LNCaP clone FGC (cell line): ENCODE results near the gene FAM199X.

ENCODE experiments used
- DNase-seq: peaks from one replicate; pipeline ENCODE4 v3.0.0-alpha.2; 2011; ENCODE audit warnings: low read depth
- H3K4me3 ChIP-seq: 2 replicates; pipeline ENCODE4 v1.5.1; 2011; ENCODE audit warnings: mild to moderate bottlenecking, low read depth, low read length, control low read depth
- TF ChIP-seq, protein P1 (sequence below): IDR thresholded peaks from 2 replicates; pipeline ENCODE4 v1.5.1; 2012; ENCODE audit warnings: mild to moderate bottlenecking; ENCODE audit not compliant: control insufficient read depth, insufficient read depth; ENCODE audit errors: extremely low read depth

The FAM199X gene

DNA sequence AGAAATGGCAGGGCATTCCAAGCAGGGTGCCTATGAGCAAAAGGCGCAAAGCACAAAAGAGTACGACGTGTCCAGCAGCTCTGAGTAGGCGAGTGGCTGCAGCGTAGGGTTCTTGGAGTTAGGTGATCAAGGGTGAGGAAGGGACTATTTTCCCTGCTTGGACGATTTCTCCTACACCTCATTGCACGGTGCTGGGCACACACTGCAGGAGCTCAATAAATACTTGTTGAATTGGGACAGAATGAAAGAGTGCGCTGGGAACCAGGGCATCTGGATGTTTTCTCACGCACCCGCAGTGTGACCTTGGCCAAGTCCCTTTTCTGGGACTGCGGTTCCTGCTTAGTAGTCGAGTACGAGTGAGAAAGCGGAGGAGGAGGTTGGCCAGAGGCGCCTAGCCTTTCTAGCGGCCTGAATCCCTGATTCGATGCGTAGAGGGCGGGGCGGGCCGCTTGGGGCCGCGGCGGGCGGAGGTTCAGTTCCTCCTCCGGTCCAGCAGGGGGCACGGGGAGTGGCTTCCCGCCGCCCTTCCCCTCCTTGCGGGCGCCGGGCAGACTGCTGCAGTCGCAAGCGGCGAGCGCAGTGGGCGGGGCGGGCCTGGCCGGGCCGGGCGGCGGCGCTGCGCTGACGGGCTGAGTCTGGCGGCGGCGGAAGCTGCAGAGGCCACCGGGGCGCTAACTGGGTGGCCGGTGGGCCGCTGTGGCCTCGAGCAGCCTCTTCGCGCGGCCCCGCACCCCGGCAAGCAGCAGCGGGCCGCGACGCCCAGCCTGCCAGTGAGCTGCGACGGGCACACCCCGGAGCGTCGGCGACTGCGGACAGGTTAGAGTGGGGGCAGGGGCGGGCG lies at the start of gene FAM199X:
Gene FAM199X, plus strand, starts transcription at position 560 of the 841 bp plus-strand sequence. CDS start 333 bp downstream, outside the sequence.
- peak within 1 kb of the TSS; percentile 77 for H3K4me3 ChIP-seq
- TF ChIP-seq, protein P1, sequence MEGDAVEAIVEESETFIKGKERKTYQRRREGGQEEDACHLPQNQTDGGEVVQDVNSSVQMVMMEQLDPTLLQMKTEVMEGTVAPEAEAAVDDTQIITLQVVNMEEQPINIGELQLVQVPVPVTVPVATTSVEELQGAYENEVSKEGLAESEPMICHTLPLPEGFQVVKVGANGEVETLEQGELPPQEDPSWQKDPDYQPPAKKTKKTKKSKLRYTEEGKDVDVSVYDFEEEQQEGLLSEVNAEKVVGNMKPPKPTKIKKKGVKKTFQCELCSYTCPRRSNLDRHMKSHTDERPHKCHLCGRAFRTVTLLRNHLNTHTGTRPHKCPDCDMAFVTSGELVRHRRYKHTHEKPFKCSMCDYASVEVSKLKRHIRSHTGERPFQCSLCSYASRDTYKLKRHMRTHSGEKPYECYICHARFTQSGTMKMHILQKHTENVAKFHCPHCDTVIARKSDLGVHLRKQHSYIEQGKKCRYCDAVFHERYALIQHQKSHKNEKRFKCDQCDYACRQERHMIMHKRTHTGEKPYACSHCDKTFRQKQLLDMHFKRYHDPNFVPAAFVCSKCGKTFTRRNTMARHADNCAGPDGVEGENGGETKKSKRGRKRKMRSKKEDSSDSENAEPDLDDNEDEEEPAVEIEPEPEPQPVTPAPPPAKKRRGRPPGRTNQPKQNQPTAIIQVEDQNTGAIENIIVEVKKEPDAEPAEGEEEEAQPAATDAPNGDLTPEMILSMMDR = peak; percentile 48
- DNase-seq = peak; percentile 76

- TF ChIP-seq, protein P1 = no peak
- DNase-seq = no peak
These were observed 48.5 kb upstream of the FAM199X start for GRCh38 chrX:104117759-104118158.

DNA sequence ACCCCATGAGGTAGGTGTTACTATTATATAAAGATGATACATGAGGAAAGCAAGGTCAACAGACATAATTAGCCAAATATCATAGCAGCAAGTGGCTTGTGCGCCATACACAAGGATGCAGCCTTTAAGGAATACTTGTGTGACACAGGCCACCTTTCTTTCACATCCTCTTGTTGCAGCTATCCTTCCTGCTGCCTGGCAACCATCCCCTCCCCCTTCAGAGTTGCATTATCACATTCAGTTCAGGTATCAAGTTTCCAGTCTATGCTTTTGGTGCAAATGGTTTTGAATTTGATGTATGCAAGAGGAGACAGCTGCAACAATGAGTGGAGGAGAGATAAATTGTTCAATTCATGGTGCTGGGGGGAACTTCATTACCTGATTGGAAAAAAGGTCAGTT lies 47.5 kb upstream of the FAM199X start:
- H3K4me3 ChIP-seq = no peak overlapping the region
- no peak for DNase-seq
- TF ChIP-seq, protein P1 = no peak

More at GRCh38 chrX:104117759-104118158, 48.5 kb upstream of the FAM199X start:
- no peak overlapping the region for H3K4me3 ChIP-seq

DNA sequence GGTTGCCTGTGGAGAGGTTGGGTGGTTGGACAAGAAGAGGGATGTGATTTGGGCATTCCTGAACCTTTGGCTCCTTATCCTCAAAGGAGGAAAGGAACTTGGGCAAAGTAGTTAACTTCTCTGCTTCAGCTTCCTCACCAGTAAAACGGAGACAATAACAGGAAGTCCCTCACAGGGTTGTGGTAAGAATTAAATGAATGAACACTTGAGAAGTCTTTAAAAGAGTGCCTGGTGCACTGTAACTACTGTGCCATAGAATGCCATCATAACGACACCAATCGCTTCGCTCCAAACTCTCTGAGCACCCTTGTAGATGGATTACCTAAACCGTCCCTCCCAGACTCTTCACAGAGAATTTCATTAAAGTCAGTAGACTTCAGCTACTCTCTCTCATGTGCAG lies 43.4 kb upstream of the FAM199X start:
- TF ChIP-seq, protein P1 = no peak
- no peak overlapping the region for H3K4me3 ChIP-seq
- DNase-seq = no peak

GRCh38 chrX:104126856-104127255 lies 39.4 kb upstream of the FAM199X start:
- TF ChIP-seq, protein P1 = no peak
- no peak overlapping the region for H3K4me3 ChIP-seq
- no peak for DNase-seq

- H3K4me3 ChIP-seq = no peak overlapping the region
- no peak for DNase-seq
- TF ChIP-seq, protein P1 = no peak
These were observed 35.4 kb upstream of the FAM199X start for GRCh38 chrX:104130808-104131207.
